ENCODE measurements around the gene HSPA1L.

DNA sequence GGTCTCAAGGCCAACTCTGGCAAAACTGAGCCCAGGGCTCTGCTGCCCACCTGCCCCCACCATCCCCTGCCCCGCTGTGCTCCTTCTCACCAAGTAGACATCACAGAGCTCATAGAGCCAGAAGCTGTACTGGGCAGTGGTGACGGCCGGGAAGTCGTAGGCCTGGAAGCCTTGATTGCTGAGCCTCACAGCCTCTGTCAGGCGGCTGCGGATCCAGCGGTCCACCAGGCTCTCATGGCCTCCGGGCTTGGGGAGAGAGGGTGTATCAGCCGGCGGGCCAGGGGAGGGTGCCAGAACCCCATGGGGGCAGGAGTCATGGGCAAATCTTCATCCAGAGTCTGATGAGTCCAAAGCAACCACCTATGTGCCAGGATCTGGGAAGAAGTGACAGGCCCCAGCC, 35.2 kb downstream of the HSPA1L start:
- no peak for TF ChIP-seq SP1 (IDR thresholded peaks at IDR 0.05; ENCODE audit: low read depth)
- TF ChIP-seq, protein P1, sequence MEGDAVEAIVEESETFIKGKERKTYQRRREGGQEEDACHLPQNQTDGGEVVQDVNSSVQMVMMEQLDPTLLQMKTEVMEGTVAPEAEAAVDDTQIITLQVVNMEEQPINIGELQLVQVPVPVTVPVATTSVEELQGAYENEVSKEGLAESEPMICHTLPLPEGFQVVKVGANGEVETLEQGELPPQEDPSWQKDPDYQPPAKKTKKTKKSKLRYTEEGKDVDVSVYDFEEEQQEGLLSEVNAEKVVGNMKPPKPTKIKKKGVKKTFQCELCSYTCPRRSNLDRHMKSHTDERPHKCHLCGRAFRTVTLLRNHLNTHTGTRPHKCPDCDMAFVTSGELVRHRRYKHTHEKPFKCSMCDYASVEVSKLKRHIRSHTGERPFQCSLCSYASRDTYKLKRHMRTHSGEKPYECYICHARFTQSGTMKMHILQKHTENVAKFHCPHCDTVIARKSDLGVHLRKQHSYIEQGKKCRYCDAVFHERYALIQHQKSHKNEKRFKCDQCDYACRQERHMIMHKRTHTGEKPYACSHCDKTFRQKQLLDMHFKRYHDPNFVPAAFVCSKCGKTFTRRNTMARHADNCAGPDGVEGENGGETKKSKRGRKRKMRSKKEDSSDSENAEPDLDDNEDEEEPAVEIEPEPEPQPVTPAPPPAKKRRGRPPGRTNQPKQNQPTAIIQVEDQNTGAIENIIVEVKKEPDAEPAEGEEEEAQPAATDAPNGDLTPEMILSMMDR (IDR thresholded peaks at IDR 0.05 in 2 of 3, conservative IDR thresholded peaks at IDR 0.05 in 1 of 3; ENCODE audit: borderline replicate concordance in 1 of 3, insufficient read depth in 1 of 3, low read depth in 2 of 3, low read length in 2 of 3) = no peak
- TF ChIP-seq POLR2A (IDR thresholded peaks at IDR 0.05; ENCODE audit: borderline replicate concordance, extremely low read depth, insufficient read depth, insufficient read length) = no peak
